HepG2 (cell line): Measurements from ENCODE around the gene TSSK3. TPM values are rescaled to one million over a fixed set of nuclear protein-coding genes. Genes with fewer than 3 reads are reported as not detected.

Experiments
- ESRRA ChIP-seq: sonication (generic); formaldehyde crosslinking; IDR thresholded peaks from 2 replicates; pipeline ENCODE4 v1.5.1; 2020; ENCODE audit warnings: mild to moderate bottlenecking, low read depth, missing genetic modification reagents
- FOXK2 ChIP-seq: fragments of 450-650 bp; IDR thresholded peaks from 2 replicates; pipeline ENCODE4 v1.6.1; 2016
- HNF4G ChIP-seq, 2 experiments: sonication (generic) in 1 of 2; formaldehyde crosslinking in 1 of 2; IDR thresholded peaks; 2 replicates each; pipeline versions ENCODE4 v1.4.0 to v1.6.1; 2011 to 2020; ENCODE audit warnings: borderline replicate concordance in 2 of 2, low read depth in 2 of 2, mild to moderate bottlenecking in 2 of 2, low read length in 1 of 2, missing genetic modification reagents in 1 of 2, moderate library complexity in 1 of 2
- PAXIP1 ChIP-seq: sonication (generic); formaldehyde crosslinking; conservative IDR thresholded peaks from 2 replicates; pipeline ENCODE4 v1.4.0; 2020; ENCODE audit warnings: mild to moderate bottlenecking, missing genetic modification reagents, moderate library complexity
- POLR2A ChIP-seq, 2 experiments: IDR thresholded peaks; 2 replicates each; pipeline ENCODE4 v1.6.1; 2011; ENCODE audit warnings: low read depth in 2 of 2, low read length in 2 of 2, mild to moderate bottlenecking in 1 of 2, moderate library complexity in 1 of 2; ENCODE audit not compliant: insufficient read depth in 1 of 2
- YEATS2 ChIP-seq: sonication (generic); formaldehyde crosslinking; IDR thresholded peaks from 2 replicates; pipeline ENCODE4 v1.4.0; 2020; ENCODE audit warnings: missing genetic modification reagents, borderline replicate concordance
- ZBTB39 ChIP-seq: sonication (generic); formaldehyde crosslinking; IDR thresholded peaks from 2 replicates; pipeline ENCODE4 v1.5.0; 2020; ENCODE audit warnings: missing genetic modification reagents
- ZBTB43 ChIP-seq: sonication (generic); formaldehyde crosslinking; conservative IDR thresholded peaks from 2 replicates; pipeline ENCODE4 v1.4.0; 2020; ENCODE audit warnings: missing genetic modification reagents
- ZNF280D ChIP-seq: sonication (generic); formaldehyde crosslinking; IDR thresholded peaks from 2 replicates; pipeline ENCODE4 v1.5.1; 2020; ENCODE audit warnings: mild to moderate bottlenecking, missing genetic modification reagents
- ZNF652 ChIP-seq: IDR thresholded peaks from 2 replicates; pipeline ENCODE4 v1.6.1; 2016; ENCODE audit warnings: low read depth, borderline replicate concordance
- ZNF709 ChIP-seq: sonication (generic); formaldehyde crosslinking; IDR thresholded peaks from 2 replicates; pipeline ENCODE4 v1.5.0; 2020; ENCODE audit warnings: mild to moderate bottlenecking, missing genetic modification reagents
- polyA plus RNA-seq, 8 experiments: library from polyadenylated mRNA; depleted of rRNA in 3 of 8; stranded (reverse) in 7 of 8; unstranded in 1 of 8; fragments of >200 nt; fragmentation: Illumina TruSeq in 4 of 8; extraction: Trizol in 4 of 8; gene quantifications; 2 replicates each; pipeline versions ENCODE4 v1.2.1 to v1.2.3, GENCODE V29; 2011 to 2016; ENCODE audit warnings: low read depth in 4 of 8, missing spikeins in 1 of 8, mixed read lengths in 1 of 8; ENCODE audit not compliant: insufficient read depth in 1 of 8
- total RNA-seq, 5 experiments: library from RNA; depleted of rRNA; stranded (reverse); fragments of >200 nt; fragmentation: Illumina TruSeq; extraction: Trizol; gene quantifications; 2 replicates each; pipeline ENCODE4 v1.2.3, GENCODE V29; 2016; ENCODE audit warnings: low read depth in 1 of 5

The TSSK3 gene
- total and polyA plus RNA-seq, 2 of the 13 experiments (the other 11 are each of a cell fraction or from before 2014, with no cell fraction given): 1.0 to 1.1 TPM

- TF ChIP-seq ZNF280D (CRISPR knock-in tag) (no peak), ZBTB43 (CRISPR knock-in tag) (no peak), ESRRA (CRISPR knock-in tag) (0 out of 2 replicates have a peak, but pooled peaks have one; percentile 27), ZNF652 (CRISPR knock-in tag) (peak; percentile 95), ZBTB39 (CRISPR knock-in tag) (no peak), POLR2A (IDR thresholded peaks at IDR 0.05; ENCODE audit: insufficient read depth in 1 of 2, low read depth in 2 of 2, low read length in 2 of 2) (0 out of 4 replicates have a peak, but pooled peaks of 1 of the 2 experiments have one; percentile 10), PAXIP1 (CRISPR knock-in tag) (peak; percentile 53), FOXK2 (no peak), YEATS2 (CRISPR knock-in tag) (no peak), ZNF709 (0 out of 2 replicates have a peak, but pooled peaks have one; percentile 29), HNF4G (IDR thresholded peaks at IDR 0.05; ENCODE audit: borderline replicate concordance, low read depth, low read length) (peak; percentile 80; the same call in 1 of the 2 replicates), HNF4G (CRISPR knock-in tag; IDR thresholded peaks at IDR 0.05; ENCODE audit: borderline replicate concordance, low read depth) (no peak)
Observed at GRCh38 chr1:32358435-32358834, 3.9 kb upstream of the TSSK3 start (continued).
